ENCODE results near the gene RARA.

RARA gene

DNA sequence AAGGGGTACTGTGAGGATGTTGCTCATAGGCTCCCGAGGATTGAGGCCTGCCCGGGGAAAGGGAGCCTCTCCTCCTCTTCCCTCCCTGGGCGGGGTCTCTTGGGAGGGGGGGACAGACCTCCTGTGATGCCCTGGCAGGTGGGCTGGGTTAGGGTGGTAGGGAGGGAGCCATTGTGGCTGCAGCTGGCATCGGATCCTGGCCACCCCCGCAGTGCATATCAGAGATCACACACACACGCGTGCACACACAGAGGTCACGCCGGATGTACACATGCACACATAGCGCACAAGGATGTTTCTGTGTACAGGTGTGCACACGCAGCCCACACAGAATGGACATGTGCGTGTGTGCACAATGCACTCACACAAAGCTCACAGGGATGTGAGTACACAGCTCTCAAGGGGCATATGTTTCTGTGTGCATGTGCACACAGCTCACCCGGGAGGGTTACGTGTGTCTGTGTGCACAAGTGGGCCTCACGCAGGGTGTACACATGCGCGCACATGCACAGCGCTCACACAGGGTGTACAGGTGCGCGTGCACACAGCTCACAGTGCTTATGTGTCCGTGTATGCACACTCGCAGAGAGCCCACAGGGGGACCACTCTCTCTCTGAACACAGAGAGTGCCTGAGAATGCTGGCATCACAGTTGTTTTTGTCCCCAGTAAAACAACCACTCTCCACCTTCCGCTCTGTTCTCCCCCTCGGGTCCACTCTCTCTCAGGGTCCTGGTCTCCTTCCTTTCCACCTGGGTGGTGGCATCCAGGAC lies 53.1 kb downstream of the RARA start (continued):
- no peak for TF ChIP-seq ZNF184 (tag by site-specific recombination; IDR thresholded peaks at IDR 0.05)
- TF ChIP-seq ZNF514 (tag by site-specific recombination; IDR thresholded peaks at IDR 0.05), result no peak
- TF ChIP-seq MZF1 (tag by site-specific recombination; IDR thresholded peaks at IDR 0.05; ENCODE audit: borderline replicate concordance), result no peak
- TF ChIP-seq SCRT2 (tag by site-specific recombination; IDR thresholded peaks at IDR 0.05), result no peak
- peak; percentile 57; the same call in 1 of the 2 replicates for TF ChIP-seq PRDM1 (tag by site-specific recombination; IDR thresholded peaks at IDR 0.05)

DNA sequence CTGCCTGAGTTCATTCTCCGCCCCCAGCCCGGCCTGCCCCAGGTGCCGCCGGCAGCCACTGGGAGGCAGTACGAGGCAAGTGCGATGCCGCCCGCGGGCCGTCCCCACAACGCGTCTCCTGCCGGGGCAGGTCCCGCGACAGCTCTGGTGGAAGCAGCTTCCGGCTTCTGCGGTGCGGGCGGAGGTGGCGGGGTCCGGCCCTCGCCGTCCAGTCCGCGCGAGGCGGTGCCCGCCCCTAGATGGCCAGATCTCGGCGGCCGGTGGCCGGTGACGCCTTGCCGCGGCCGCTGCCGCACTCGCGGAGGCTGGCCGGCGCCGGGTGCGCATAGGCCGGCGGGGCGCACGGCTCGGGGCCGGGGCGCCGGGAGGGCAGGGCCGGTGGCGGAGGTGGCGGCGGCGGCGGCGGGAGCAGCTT lies 53.7 kb downstream of the RARA start:
- Histone ChIP-seq H3K36me3 (ENCODE audit: control insufficient read depth in 2 of 2, insufficient read depth in 1 of 2, low read length in 2 of 2) (no peaks in the 10 kb centered on the region; a peak in 1 of 3 replicates), H3K4me1 (ENCODE audit: control insufficient read depth, insufficient read depth, low read length) (no peaks in the 10 kb centered on the region), H3K4me3 (ENCODE audit: low read depth, low read length) (peak overlapping the region; percentile 50), H3K9me3 (ENCODE audit: control insufficient read depth, insufficient read depth, low read depth, low read length) (no peaks in the 10 kb centered on the region), H3K27ac (ENCODE audit: extremely low read depth, low read depth, low read length) (peak overlapping the region; percentile 70; the same call in 1 of the 2 replicates)
- POLR2A ChIA-PET, result interaction anchor here (0.6 to 2.8 kb wide), 4 partner anchors 17 to 192 kb away, joined by 3 to 18 read pairs (median 6); partner anchors contain the start of gene TOP2A
- CTCF ChIA-PET, result interaction anchor here (0.5 to 16.1 kb wide), 21 partner anchors 18 to 1712 kb away, joined by 3 to 453 read pairs (median 4); partner anchors contain the start of genes RARA and TOP2A
- peak; percentile 45; the same call in 1 of the 2 replicates for TF ChIP-seq KLF8 (tag by site-specific recombination; IDR thresholded peaks at IDR 0.05)
- 0 out of 2 replicates have a peak, but pooled peaks have one; percentile 34 for TF ChIP-seq ZFP37 (tag by site-specific recombination; IDR thresholded peaks at IDR 0.05)
- TF ChIP-seq, protein P1, sequence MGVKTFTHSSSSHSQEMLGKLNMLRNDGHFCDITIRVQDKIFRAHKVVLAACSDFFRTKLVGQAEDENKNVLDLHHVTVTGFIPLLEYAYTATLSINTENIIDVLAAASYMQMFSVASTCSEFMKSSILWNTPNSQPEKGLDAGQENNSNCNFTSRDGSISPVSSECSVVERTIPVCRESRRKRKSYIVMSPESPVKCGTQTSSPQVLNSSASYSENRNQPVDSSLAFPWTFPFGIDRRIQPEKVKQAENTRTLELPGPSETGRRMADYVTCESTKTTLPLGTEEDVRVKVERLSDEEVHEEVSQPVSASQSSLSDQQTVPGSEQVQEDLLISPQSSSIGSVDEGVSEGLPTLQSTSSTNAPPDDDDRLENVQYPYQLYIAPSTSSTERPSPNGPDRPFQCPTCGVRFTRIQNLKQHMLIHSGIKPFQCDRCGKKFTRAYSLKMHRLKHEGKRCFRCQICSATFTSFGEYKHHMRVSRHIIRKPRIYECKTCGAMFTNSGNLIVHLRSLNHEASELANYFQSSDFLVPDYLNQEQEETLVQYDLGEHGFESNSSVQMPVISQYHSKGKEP (tag by site-specific recombination; IDR thresholded peaks at IDR 0.05), result no peak
- TF ChIP-seq ZNF792 (tag by site-specific recombination; IDR thresholded peaks at IDR 0.05), result no peak
- TF ChIP-seq ZNF621 (tag by site-specific recombination; IDR thresholded peaks at IDR 0.05), result no peak
- peak; percentile 75; the same call in 1 of the 2 replicates for TF ChIP-seq ZNF600 (tag by site-specific recombination; IDR thresholded peaks at IDR 0.05)
- TF ChIP-seq SP3 (tag by site-specific recombination; IDR thresholded peaks at IDR 0.05), result peak; percentile 48; the same call in 1 of the 2 replicates
- 0 out of 2 replicates have a peak, but pooled peaks have one; percentile 63 for TF ChIP-seq ZNF501 (tag by site-specific recombination; IDR thresholded peaks at IDR 0.05)
- 0 out of 2 replicates have a peak, but pooled peaks have one; percentile 43 for TF ChIP-seq ZBTB17 (tag by site-specific recombination; IDR thresholded peaks at IDR 0.05)
- TF ChIP-seq SP7 (tag by site-specific recombination; IDR thresholded peaks at IDR 0.05), result peak; percentile 60
- peak; percentile 58; the same call in 1 of the 2 replicates for TF ChIP-seq ZNF660 (tag by site-specific recombination; IDR thresholded peaks at IDR 0.05)
- TF ChIP-seq, protein P2, sequence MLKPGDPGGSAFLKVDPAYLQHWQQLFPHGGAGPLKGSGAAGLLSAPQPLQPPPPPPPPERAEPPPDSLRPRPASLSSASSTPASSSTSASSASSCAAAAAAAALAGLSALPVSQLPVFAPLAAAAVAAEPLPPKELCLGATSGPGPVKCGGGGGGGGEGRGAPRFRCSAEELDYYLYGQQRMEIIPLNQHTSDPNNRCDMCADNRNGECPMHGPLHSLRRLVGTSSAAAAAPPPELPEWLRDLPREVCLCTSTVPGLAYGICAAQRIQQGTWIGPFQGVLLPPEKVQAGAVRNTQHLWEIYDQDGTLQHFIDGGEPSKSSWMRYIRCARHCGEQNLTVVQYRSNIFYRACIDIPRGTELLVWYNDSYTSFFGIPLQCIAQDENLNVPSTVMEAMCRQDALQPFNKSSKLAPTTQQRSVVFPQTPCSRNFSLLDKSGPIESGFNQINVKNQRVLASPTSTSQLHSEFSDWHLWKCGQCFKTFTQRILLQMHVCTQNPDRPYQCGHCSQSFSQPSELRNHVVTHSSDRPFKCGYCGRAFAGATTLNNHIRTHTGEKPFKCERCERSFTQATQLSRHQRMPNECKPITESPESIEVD (tag by site-specific recombination; IDR thresholded peaks at IDR 0.05), result no peak
- TF ChIP-seq GLIS2 (tag by site-specific recombination; IDR thresholded peaks at IDR 0.05), result peak; percentile 87; the same call in 1 of the 2 replicates
- no peak for TF ChIP-seq ZNF664 (tag by site-specific recombination; IDR thresholded peaks at IDR 0.05)
- peak; percentile 65 for TF ChIP-seq EGR2 (tag by site-specific recombination; IDR thresholded peaks at IDR 0.05; ENCODE audit: low read depth)
- TF ChIP-seq TRIM28 (IDR thresholded peaks at IDR 0.05; ENCODE audit: borderline replicate concordance, low read length), result no peak
- TF ChIP-seq ZNF549 (tag by site-specific recombination; IDR thresholded peaks at IDR 0.05), result no peak
- TF ChIP-seq, protein P3, sequence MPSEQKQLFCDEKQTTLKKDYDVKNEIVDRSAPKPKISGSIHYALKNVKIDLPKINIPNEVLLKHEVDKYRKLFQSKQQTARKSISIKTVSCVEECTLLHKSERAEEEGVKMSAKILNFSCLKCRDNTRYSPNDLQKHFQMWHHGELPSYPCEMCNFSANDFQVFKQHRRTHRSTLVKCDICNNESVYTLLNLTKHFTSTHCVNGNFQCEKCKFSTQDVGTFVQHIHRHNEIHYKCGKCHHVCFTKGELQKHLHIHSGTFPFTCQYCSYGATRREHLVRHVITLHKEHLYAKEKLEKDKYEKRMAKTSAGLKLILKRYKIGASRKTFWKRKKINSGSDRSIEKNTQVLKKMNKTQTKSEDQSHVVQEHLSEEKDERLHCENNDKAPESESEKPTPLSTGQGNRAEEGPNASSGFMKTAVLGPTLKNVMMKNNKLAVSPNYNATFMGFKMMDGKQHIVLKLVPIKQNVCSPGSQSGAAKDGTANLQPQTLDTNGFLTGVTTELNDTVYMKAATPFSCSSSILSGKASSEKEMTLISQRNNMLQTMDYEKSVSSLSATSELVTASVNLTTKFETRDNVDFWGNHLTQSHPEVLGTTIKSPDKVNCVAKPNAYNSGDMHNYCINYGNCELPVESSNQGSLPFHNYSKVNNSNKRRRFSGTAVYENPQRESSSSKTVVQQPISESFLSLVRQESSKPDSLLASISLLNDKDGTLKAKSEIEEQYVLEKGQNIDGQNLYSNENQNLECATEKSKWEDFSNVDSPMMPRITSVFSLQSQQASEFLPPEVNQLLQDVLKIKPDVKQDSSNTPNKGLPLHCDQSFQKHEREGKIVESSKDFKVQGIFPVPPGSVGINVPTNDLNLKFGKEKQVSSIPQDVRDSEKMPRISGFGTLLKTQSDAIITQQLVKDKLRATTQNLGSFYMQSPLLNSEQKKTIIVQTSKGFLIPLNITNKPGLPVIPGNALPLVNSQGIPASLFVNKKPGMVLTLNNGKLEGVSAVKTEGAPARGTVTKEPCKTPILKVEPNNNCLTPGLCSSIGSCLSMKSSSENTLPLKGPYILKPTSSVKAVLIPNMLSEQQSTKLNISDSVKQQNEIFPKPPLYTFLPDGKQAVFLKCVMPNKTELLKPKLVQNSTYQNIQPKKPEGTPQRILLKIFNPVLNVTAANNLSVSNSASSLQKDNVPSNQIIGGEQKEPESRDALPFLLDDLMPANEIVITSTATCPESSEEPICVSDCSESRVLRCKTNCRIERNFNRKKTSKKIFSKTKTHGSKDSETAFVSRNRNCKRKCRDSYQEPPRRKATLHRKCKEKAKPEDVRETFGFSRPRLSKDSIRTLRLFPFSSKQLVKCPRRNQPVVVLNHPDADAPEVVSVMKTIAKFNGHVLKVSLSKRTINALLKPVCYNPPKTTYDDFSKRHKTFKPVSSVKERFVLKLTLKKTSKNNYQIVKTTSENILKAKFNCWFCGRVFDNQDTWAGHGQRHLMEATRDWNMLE (tag by site-specific recombination; conservative IDR thresholded peaks at IDR 0.05; ENCODE audit: low read depth), result no peak
- TF ChIP-seq, protein P4, sequence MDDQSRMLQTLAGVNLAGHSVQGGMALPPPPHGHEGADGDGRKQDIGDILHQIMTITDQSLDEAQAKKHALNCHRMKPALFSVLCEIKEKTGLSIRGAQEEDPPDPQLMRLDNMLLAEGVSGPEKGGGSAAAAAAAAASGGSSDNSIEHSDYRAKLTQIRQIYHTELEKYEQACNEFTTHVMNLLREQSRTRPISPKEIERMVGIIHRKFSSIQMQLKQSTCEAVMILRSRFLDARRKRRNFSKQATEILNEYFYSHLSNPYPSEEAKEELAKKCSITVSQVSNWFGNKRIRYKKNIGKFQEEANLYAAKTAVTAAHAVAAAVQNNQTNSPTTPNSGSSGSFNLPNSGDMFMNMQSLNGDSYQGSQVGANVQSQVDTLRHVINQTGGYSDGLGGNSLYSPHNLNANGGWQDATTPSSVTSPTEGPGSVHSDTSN (CRISPR knock-in tag; IDR thresholded peaks at IDR 0.05), result peak; percentile 51; the same call in 1 of the 2 replicates
- 0 out of 2 replicates have a peak, but pooled peaks have one; percentile 14 for TF ChIP-seq ZNF2 (tag by site-specific recombination; IDR thresholded peaks at IDR 0.05)
- TF ChIP-seq ZNF335 (tag by site-specific recombination; conservative IDR thresholded peaks at IDR 0.05), result peak; percentile 92
